Measurements from ENCODE around the gene ATF2. TPM values are rescaled to one million over a fixed set of nuclear protein-coding genes. Genes with fewer than 3 reads are reported as not detected.

ATF2 gene
- 12.3 TPM for polyA plus RNA-seq (2012; ENCODE audit: insufficient read length, low read depth)

- TF ChIP-seq FOXP2 (optimal IDR thresholded peaks at IDR 0.05; ENCODE audit: borderline replicate concordance, extremely low read depth, extremely low read length, insufficient read depth) (no peak), SIN3A (IDR thresholded peaks at IDR 0.05; ENCODE audit: borderline replicate concordance, insufficient read depth, low read length) (peak; percentile 81; the same call in 1 of the 2 replicates), TAF1 (IDR thresholded peaks at IDR 0.05; ENCODE audit: borderline replicate concordance, insufficient read depth, low read length) (peak; percentile 50; the same call in 1 of the 2 replicates), POLR2AphosphoS5 (IDR thresholded peaks at IDR 0.05; ENCODE audit: low read depth, low read length) (peak; percentile 56; the same call in 1 of the 2 replicates), REST (IDR thresholded peaks at IDR 0.05; ENCODE audit: insufficient read depth in 1 of 2, low read depth in 2 of 2, low read length in 2 of 2) (no peak)
These were observed at the start of gene ATF2 for GRCh38 chr2:175167792-175168563. TSS of gene ATF2 (minus strand) at chr2:175168203. CDS start at chr2:175136443, 31,760 bp downstream.

- TF ChIP-seq POLR2AphosphoS5 (IDR thresholded peaks at IDR 0.05; ENCODE audit: low read depth, low read length) (no peak), TAF1 (IDR thresholded peaks at IDR 0.05; ENCODE audit: borderline replicate concordance, insufficient read depth, low read length) (no peak), SIN3A (IDR thresholded peaks at IDR 0.05; ENCODE audit: borderline replicate concordance, insufficient read depth, low read length) (no peak), FOXP2 (optimal IDR thresholded peaks at IDR 0.05; ENCODE audit: borderline replicate concordance, extremely low read depth, extremely low read length, insufficient read depth) (no peak), REST (IDR thresholded peaks at IDR 0.05; ENCODE audit: insufficient read depth in 1 of 2, low read depth in 2 of 2, low read length in 2 of 2) (no peak)
These were observed 39.9 kb upstream of the ATF2 start for GRCh38 chr2:175207741-175208438.

GRCh38 chr2:175206866-175207265 is 38.9 kb upstream of the ATF2 start:
- no peak for TF ChIP-seq REST (IDR thresholded peaks at IDR 0.05; ENCODE audit: insufficient read depth in 1 of 2, low read depth in 2 of 2, low read length in 2 of 2)
- TF ChIP-seq POLR2AphosphoS5 (IDR thresholded peaks at IDR 0.05; ENCODE audit: low read depth, low read length) = no peak
- no peak for TF ChIP-seq FOXP2 (optimal IDR thresholded peaks at IDR 0.05; ENCODE audit: borderline replicate concordance, extremely low read depth, extremely low read length, insufficient read depth)
- TF ChIP-seq TAF1 (IDR thresholded peaks at IDR 0.05; ENCODE audit: borderline replicate concordance, insufficient read depth, low read length) = no peak
- TF ChIP-seq SIN3A (IDR thresholded peaks at IDR 0.05; ENCODE audit: borderline replicate concordance, insufficient read depth, low read length) = no peak

GRCh38 chr2:175205523-175205922 is 37.5 kb upstream of the ATF2 start:
- TF ChIP-seq FOXP2 (optimal IDR thresholded peaks at IDR 0.05; ENCODE audit: borderline replicate concordance, extremely low read depth, extremely low read length, insufficient read depth) = no peak
- TF ChIP-seq SIN3A (IDR thresholded peaks at IDR 0.05; ENCODE audit: borderline replicate concordance, insufficient read depth, low read length) = no peak
- TF ChIP-seq REST (IDR thresholded peaks at IDR 0.05; ENCODE audit: insufficient read depth in 1 of 2, low read depth in 2 of 2, low read length in 2 of 2) = no peak
- no peak for TF ChIP-seq TAF1 (IDR thresholded peaks at IDR 0.05; ENCODE audit: borderline replicate concordance, insufficient read depth, low read length)
- TF ChIP-seq POLR2AphosphoS5 (IDR thresholded peaks at IDR 0.05; ENCODE audit: low read depth, low read length) = no peak

All from PFSK-1 (cell line).